ENCODE measurements around the gene POLD2.

The POLD2 gene

DNA sequence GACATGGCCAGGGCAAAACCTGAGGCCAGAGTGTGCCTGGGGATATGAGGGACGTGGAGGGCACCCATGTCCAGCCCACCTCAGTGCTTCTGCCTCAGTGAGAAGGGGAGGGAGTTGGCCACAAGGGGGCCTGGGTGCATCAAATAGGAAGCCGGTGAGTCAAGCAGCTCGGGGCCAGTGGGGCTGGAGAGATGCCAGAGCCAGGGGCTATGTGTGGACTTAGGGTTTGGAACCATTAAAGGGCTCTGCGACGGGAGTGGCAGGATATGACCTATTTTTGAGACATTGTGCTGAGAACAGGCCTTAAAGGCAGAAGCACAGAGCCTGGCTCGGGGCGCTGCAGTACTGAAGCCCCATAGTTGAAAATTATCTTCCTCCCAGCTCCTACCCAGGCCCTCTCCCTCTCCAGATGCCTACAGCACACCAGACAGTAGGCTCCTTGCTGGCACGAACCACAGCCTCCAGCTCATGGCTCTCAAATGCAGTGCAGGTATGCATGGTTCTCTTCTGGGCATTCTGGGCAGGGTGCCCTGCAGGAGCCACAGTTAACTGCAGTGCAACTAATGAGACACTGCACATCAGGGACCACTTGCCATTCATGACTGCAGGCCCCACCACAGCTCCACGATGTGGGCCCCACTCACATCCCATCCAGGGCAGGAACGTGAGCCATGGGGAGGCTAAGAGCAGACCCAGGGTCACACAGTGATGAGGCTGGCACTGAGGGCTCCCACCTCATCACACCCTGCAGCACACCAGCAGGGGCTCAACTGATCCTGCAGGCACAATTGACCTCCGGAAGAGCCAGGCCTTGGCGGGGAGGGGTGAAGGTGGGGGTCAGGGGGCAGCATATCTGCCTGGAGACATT, 50.8 kb downstream of the POLD2 start:
- peaks cover 4% of the 10 kb centered on the region; the same call in 1 of the 2 replicates for H4K20me1 ChIP-seq (ENCODE audit: low read depth, low read length)
- no peaks in the 10 kb centered on the region for H3K27me3 ChIP-seq (ENCODE audit: low read length)
- no peaks in the 10 kb centered on the region for H3K36me3 ChIP-seq (ENCODE audit: low read length)
- no peak overlapping the region for H3K9ac ChIP-seq (ENCODE audit: low read length)
- H3K4me2 ChIP-seq (ENCODE audit: low read depth, low read length, poor library complexity, severe bottlenecking), result no peak overlapping the region
- H2AFZ ChIP-seq (ENCODE audit: low read depth, low read length, severe bottlenecking), result no peak overlapping the region
- no peak overlapping the region for H3K4me3 ChIP-seq (ENCODE audit: insufficient read depth, low read length, poor library complexity, severe bottlenecking)
- no peak for TF ChIP-seq EZH2phosphoT487 (conservative IDR thresholded peaks at IDR 0.05; ENCODE audit: low read length)
- TF ChIP-seq, protein P1, sequence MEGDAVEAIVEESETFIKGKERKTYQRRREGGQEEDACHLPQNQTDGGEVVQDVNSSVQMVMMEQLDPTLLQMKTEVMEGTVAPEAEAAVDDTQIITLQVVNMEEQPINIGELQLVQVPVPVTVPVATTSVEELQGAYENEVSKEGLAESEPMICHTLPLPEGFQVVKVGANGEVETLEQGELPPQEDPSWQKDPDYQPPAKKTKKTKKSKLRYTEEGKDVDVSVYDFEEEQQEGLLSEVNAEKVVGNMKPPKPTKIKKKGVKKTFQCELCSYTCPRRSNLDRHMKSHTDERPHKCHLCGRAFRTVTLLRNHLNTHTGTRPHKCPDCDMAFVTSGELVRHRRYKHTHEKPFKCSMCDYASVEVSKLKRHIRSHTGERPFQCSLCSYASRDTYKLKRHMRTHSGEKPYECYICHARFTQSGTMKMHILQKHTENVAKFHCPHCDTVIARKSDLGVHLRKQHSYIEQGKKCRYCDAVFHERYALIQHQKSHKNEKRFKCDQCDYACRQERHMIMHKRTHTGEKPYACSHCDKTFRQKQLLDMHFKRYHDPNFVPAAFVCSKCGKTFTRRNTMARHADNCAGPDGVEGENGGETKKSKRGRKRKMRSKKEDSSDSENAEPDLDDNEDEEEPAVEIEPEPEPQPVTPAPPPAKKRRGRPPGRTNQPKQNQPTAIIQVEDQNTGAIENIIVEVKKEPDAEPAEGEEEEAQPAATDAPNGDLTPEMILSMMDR (IDR thresholded peaks at IDR 0.05; ENCODE audit: insufficient read depth, low read length, poor library complexity, severe bottlenecking), result peak; percentile 80
- no peaks in the 10 kb centered on the region for H3K9me2 ChIP-seq (replicated peaks; ENCODE audit: insufficient read depth, low read length)
- H3K9me3 ChIP-seq (ENCODE audit: insufficient read depth, low read length), result no peaks in the 10 kb centered on the region
- no peaks in the 10 kb centered on the region for H3K79me2 ChIP-seq (ENCODE audit: insufficient read depth, low read length)
- H3F3A ChIP-seq (ENCODE audit: insufficient read depth), result peaks cover 9% of the 10 kb centered on the region
- H3K27ac ChIP-seq (ENCODE audit: low read depth, low read length), result no peak overlapping the region

GRCh38 chr7:44071726-44072363, 51.5 kb downstream of the POLD2 start:
- Histone ChIP-seq H3K4me2 (ENCODE audit: low read depth, low read length, poor library complexity, severe bottlenecking) (no peak overlapping the region), H3K9ac (ENCODE audit: low read length) (no peak overlapping the region)

GRCh38 chr7:44068054-44068453, 55.3 kb downstream of the POLD2 start:
- Histone ChIP-seq H3K36me3 (ENCODE audit: low read length) (no peaks in the 10 kb centered on the region), H3K27me3 (ENCODE audit: low read length) (no peaks in the 10 kb centered on the region), H3K9ac (ENCODE audit: low read length) (no peak overlapping the region), H3K4me2 (ENCODE audit: low read depth, low read length, poor library complexity, severe bottlenecking) (no peak overlapping the region), H3K4me3 (ENCODE audit: insufficient read depth, low read length, poor library complexity, severe bottlenecking) (no peak overlapping the region), H4K20me1 (ENCODE audit: low read depth, low read length) (peaks cover 4% of the 10 kb centered on the region; the same call in 1 of the 2 replicates), H3K9me3 (ENCODE audit: insufficient read depth, low read length) (no peaks in the 10 kb centered on the region), H3K79me2 (ENCODE audit: insufficient read depth, low read length) (no peaks in the 10 kb centered on the region), H3K9me2 (replicated peaks; ENCODE audit: insufficient read depth, low read length) (no peaks in the 10 kb centered on the region), H3F3A (ENCODE audit: insufficient read depth) (peaks cover 15% of the 10 kb centered on the region), H3K27ac (ENCODE audit: low read depth, low read length) (no peak overlapping the region), H2AFZ (ENCODE audit: low read depth, low read length, severe bottlenecking) (no peak overlapping the region)
- TF ChIP-seq EZH2phosphoT487 (conservative IDR thresholded peaks at IDR 0.05; ENCODE audit: low read length), result no peak
- TF ChIP-seq, protein P1 (IDR thresholded peaks at IDR 0.05; ENCODE audit: insufficient read depth, low read length, poor library complexity, severe bottlenecking), result no peak

More at GRCh38 chr7:44071726-44072363, 51.5 kb downstream of the POLD2 start:
- no peaks in the 10 kb centered on the region for H3K79me2 ChIP-seq (ENCODE audit: insufficient read depth, low read length)
- no peaks in the 10 kb centered on the region for H3K27me3 ChIP-seq (ENCODE audit: low read length)
- H3K27ac ChIP-seq (ENCODE audit: low read depth, low read length), result no peak overlapping the region
- no peak overlapping the region for H2AFZ ChIP-seq (ENCODE audit: low read depth, low read length, severe bottlenecking)
- no peaks in the 10 kb centered on the region for H3K9me3 ChIP-seq (ENCODE audit: insufficient read depth, low read length)
- H3F3A ChIP-seq (ENCODE audit: insufficient read depth), result peaks cover 9% of the 10 kb centered on the region
- no peak for TF ChIP-seq EZH2phosphoT487 (conservative IDR thresholded peaks at IDR 0.05; ENCODE audit: low read length)
- TF ChIP-seq, protein P1 (IDR thresholded peaks at IDR 0.05; ENCODE audit: insufficient read depth, low read length, poor library complexity, severe bottlenecking), result no peak
- peaks cover 4% of the 10 kb centered on the region; the same call in 1 of the 2 replicates for H4K20me1 ChIP-seq (ENCODE audit: low read depth, low read length)
- H3K4me3 ChIP-seq (ENCODE audit: insufficient read depth, low read length, poor library complexity, severe bottlenecking), result no peak overlapping the region
- H3K9me2 ChIP-seq (replicated peaks; ENCODE audit: insufficient read depth, low read length), result no peaks in the 10 kb centered on the region
- no peaks in the 10 kb centered on the region for H3K36me3 ChIP-seq (ENCODE audit: low read length)

Measured in SU-DHL-6 (cell line).